Measurements from ENCODE around the gene NUP210.
"Not testable (repeated sequence)": the region's sequence is repeated elsewhere in the genome, so short reads cannot be mapped to it uniquely, and the experiment has no call there.

NUP210 gene

GRCh38 chr3:13452490-13453335, 32.6 kb upstream of the NUP210 start:
- in situ Hi-C loops (cut with HindIII; ENCODE audit: low pct_unique_long_range_greater_than_20kb, low sequenced_read_pairs), result no loop called here

GRCh38 chr3:13451301-13451673, 31.2 kb upstream of the NUP210 start:
- DNase-seq (ENCODE audit: low read depth in 1 of 2, low spot score in 1 of 2), result no peak
- in situ Hi-C loops (cut with HindIII; ENCODE audit: low pct_unique_long_range_greater_than_20kb, low sequenced_read_pairs), result no loop called here
- no peak for TF ChIP-seq JUND (IDR thresholded peaks at IDR 0.05; ENCODE audit: low read depth)

More at GRCh38 chr3:13452490-13453335, 32.6 kb upstream of the NUP210 start:
- no peak for TF ChIP-seq JUND (IDR thresholded peaks at IDR 0.05; ENCODE audit: low read depth)
- peak in 1 of 2 experiments; percentile 79 for DNase-seq (ENCODE audit: low read depth in 1 of 2, low spot score in 1 of 2)

GRCh38 chr3:13442882-13443281, 22.8 kb upstream of the NUP210 start:
- in situ Hi-C loops (cut with HindIII; ENCODE audit: low pct_unique_long_range_greater_than_20kb, low sequenced_read_pairs); DNase-seq (ENCODE audit: low read depth in 1 of 2, low spot score in 1 of 2): not testable (repeated sequence)

- no peak for TF ChIP-seq JUND (IDR thresholded peaks at IDR 0.05; ENCODE audit: low read depth)
- in situ Hi-C loops (cut with HindIII; ENCODE audit: low pct_unique_long_range_greater_than_20kb, low sequenced_read_pairs), result no loop called here
- no peak for DNase-seq (ENCODE audit: low read depth in 1 of 2, low spot score in 1 of 2)
These were observed 20.2 kb upstream of the NUP210 start for GRCh38 chr3:13440204-13440817.

- DNase-seq (ENCODE audit: low read depth in 1 of 2, low spot score in 1 of 2); in situ Hi-C loops (cut with HindIII; ENCODE audit: low pct_unique_long_range_greater_than_20kb, low sequenced_read_pairs): not testable (repeated sequence)
These were observed 16.1 kb upstream of the NUP210 start for GRCh38 chr3:13436213-13436612.

GRCh38 chr3:13433912-13434311, 13.8 kb upstream of the NUP210 start:
- no peak for TF ChIP-seq JUND (IDR thresholded peaks at IDR 0.05; ENCODE audit: low read depth)
- no peak for DNase-seq (ENCODE audit: low read depth in 1 of 2, low spot score in 1 of 2)
- in situ Hi-C loops (cut with HindIII; ENCODE audit: low pct_unique_long_range_greater_than_20kb, low sequenced_read_pairs), result no loop called here

- DNase-seq (ENCODE audit: low read depth in 1 of 2, low spot score in 1 of 2), result no peak
- in situ Hi-C loops (cut with HindIII; ENCODE audit: low pct_unique_long_range_greater_than_20kb, low sequenced_read_pairs), result no loop called here
- no peak for TF ChIP-seq JUND (IDR thresholded peaks at IDR 0.05; ENCODE audit: low read depth)
These were observed 12.0 kb upstream of the NUP210 start for GRCh38 chr3:13432093-13432492.

GRCh38 chr3:13430411-13430875, 10.3 kb upstream of the NUP210 start:
- DNase-seq (ENCODE audit: low read depth in 1 of 2, low spot score in 1 of 2); in situ Hi-C loops (cut with HindIII; ENCODE audit: low pct_unique_long_range_greater_than_20kb, low sequenced_read_pairs): not testable (repeated sequence)

GRCh38 chr3:13429631-13430291, 9.6 kb upstream of the NUP210 start:
- in situ Hi-C loops (cut with HindIII; ENCODE audit: low pct_unique_long_range_greater_than_20kb, low sequenced_read_pairs), result no loop called here
- no peak for TF ChIP-seq JUND (IDR thresholded peaks at IDR 0.05; ENCODE audit: low read depth)
- DNase-seq (ENCODE audit: low read depth in 1 of 2, low spot score in 1 of 2), result no peak

GRCh38 chr3:13428678-13429077, 8.6 kb upstream of the NUP210 start:
- DNase-seq (ENCODE audit: low read depth in 1 of 2, low spot score in 1 of 2); in situ Hi-C loops (cut with HindIII; ENCODE audit: low pct_unique_long_range_greater_than_20kb, low sequenced_read_pairs): not testable (repeated sequence)

GRCh38 chr3:13427662-13428603, 7.8 kb upstream of the NUP210 start:
- no peak for TF ChIP-seq JUND (IDR thresholded peaks at IDR 0.05; ENCODE audit: low read depth)
- in situ Hi-C loops (cut with HindIII; ENCODE audit: low pct_unique_long_range_greater_than_20kb, low sequenced_read_pairs), result no loop called here
- DNase-seq (ENCODE audit: low read depth in 1 of 2, low spot score in 1 of 2), result no peak

GRCh38 chr3:13426591-13426990, 6.5 kb upstream of the NUP210 start:
- TF ChIP-seq JUND (IDR thresholded peaks at IDR 0.05; ENCODE audit: low read depth), result no peak
- no peak for DNase-seq (ENCODE audit: low read depth in 1 of 2, low spot score in 1 of 2)
- in situ Hi-C loops (cut with HindIII; ENCODE audit: low pct_unique_long_range_greater_than_20kb, low sequenced_read_pairs), result no loop called here
